Measurements from ENCODE around the gene DFFA. TPM values are rescaled to one million over a fixed set of nuclear protein-coding genes. Genes with fewer than 3 reads are reported as not detected.
A peak's percentile ranks its signal among the peaks of the same experiment; 100 is the strongest.

The DFFA gene
- total and polyA plus RNA-seq, 4 donors: 7.8 to 29.2 (median 18.0) TPM

DNA sequence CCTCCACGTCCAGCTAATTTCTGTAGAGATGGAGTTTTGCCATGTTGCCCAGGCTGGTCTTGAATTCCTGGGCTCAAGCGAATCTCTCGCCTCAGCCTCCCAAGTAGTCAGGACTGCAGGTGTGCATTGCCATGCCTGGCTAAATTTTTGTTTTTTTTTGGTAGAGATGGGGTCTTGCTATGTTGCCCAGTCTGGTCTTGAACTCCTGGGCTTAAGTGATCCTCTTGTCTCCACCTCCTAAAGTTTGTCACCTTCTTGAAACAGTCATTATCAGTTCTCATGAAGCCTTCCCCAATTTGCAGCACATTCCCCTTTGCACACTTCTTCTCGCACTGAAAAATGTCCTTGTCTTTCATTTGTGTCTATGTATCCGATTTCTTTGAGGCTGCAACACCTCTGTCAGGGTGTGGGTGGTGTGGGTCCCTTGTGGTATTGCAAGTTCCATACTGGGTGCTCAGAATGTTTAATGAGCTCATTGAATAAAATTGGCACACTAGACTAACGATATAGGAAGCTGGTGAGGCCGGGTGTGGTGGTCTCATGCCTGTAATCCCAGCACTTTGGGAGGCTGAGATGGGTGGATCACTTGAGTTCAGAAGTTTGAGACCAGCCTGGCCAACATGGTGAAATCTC lies 25.4 kb downstream of the DFFA start:
- H3K36me3 ChIP-seq (ENCODE audit: control insufficient read depth in 1 of 2, insufficient read depth in 2 of 2, low read length in 1 of 2): no peaks in the 10 kb centered on the region
- no peaks in the 10 kb centered on the region for H3K27me3 ChIP-seq (ENCODE audit: control insufficient read depth in 1 of 2, insufficient read depth in 2 of 2, low read length in 1 of 2)
- intact Hi-C loops (cut with DNase I): no loop called here
- H3K27ac ChIP-seq (ENCODE audit: low read depth in 1 of 2, low read length in 2 of 2): no peak overlapping the region
- H3K4me3 ChIP-seq (ENCODE audit: low read length in 2 of 2): no peak overlapping the region
- no peak for ATAC-seq (ENCODE audit: low FRiP score)
- H3K4me1 ChIP-seq (ENCODE audit: control insufficient read depth in 1 of 2, insufficient read depth in 2 of 2, low read length in 2 of 2): no peaks in the 10 kb centered on the region
- WGBS, 2 donors: 96 to 100% methylated on average over 7 of the region's 7 CpGs
- H3K9me3 ChIP-seq (ENCODE audit: control insufficient read depth, low read length): no peaks in the 10 kb centered on the region
- DNase-seq: no peak

DNA sequence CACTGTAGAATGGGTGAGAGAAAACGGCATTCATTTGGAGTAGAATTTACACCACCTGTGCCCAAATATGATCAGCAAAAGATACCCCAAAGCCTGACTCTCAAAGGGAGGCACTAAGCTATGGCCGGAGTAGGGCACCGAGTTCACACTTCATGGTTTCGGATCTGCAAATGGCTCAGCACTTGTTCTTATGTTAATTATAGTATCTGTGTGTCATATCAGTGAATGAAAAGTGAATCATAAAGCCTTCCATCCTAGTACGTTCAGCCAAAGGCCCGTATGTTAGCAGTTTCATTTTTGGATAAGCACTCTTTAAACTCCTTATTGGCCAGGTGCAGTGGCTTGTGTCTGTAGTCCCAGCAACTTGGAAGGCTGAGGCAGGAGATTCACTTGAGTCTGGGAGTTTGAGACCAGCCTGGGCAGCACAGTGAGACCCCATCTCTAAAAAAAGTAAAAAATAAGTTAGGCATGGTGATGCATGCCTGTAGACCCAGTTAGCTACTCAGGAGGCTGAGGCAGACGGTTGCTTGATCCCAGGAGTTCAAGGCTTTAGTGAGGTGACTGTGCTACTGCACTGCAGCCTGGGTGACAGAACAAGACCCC lies 27.4 kb downstream of the DFFA start:
- intact Hi-C loops (cut with DNase I): no loop called here
- Histone ChIP-seq H3K4me1 (ENCODE audit: control insufficient read depth in 1 of 2, insufficient read depth in 2 of 2, low read length in 2 of 2) (no peaks in the 10 kb centered on the region), H3K36me3 (ENCODE audit: control insufficient read depth in 1 of 2, insufficient read depth in 2 of 2, low read length in 1 of 2) (no peaks in the 10 kb centered on the region), H3K27ac (ENCODE audit: low read depth in 1 of 2, low read length in 2 of 2) (no peak overlapping the region), H3K9me3 (ENCODE audit: control insufficient read depth, low read length) (no peaks in the 10 kb centered on the region), H3K4me3 (ENCODE audit: low read length in 2 of 2) (no peak overlapping the region), H3K27me3 (ENCODE audit: control insufficient read depth in 1 of 2, insufficient read depth in 2 of 2, low read length in 1 of 2) (no peaks in the 10 kb centered on the region)
- 89 to 92% methylated on average over 7 of the region's 7 CpGs for WGBS, 2 donors
- no peak for ATAC-seq (ENCODE audit: low FRiP score)
- DNase-seq: no peak

DNA sequence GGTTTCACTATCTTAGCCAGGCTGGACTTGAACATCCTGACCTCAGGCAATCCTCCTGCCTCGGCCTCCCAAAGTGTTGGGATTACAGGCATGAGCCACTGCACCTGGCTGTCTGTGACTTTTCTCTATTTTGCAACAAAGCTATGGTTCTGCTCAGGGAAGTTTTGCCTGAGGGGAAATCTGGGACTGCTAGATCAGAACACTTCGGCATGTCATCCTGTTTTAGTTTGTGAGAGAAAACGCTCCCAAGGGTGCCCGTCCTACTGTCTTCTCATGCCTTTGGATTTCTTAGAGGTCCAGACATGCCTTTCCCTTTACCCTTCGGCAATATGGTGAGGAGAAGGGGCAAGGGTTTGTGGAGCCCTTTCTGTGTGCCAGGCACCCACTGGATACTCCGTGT lies 28.1 kb downstream of the DFFA start:
- ATAC-seq (ENCODE audit: low FRiP score) (no peak), DNase-seq (no peak)
- Histone ChIP-seq H3K4me3 (ENCODE audit: low read length in 2 of 2) (no peak overlapping the region), H3K27ac (ENCODE audit: low read depth in 1 of 2, low read length in 2 of 2) (no peak overlapping the region), H3K4me1 (ENCODE audit: control insufficient read depth in 1 of 2, insufficient read depth in 2 of 2, low read length in 2 of 2) (no peaks in the 10 kb centered on the region), H3K27me3 (ENCODE audit: control insufficient read depth in 1 of 2, insufficient read depth in 2 of 2, low read length in 1 of 2) (no peaks in the 10 kb centered on the region), H3K9me3 (ENCODE audit: control insufficient read depth, low read length) (no peaks in the 10 kb centered on the region), H3K36me3 (ENCODE audit: control insufficient read depth in 1 of 2, insufficient read depth in 2 of 2, low read length in 1 of 2) (no peaks in the 10 kb centered on the region)
- intact Hi-C loops (cut with DNase I): no loop called here
- 93 to 96% methylated on average over 6 of the region's 6 CpGs for WGBS, 2 donors

DNA sequence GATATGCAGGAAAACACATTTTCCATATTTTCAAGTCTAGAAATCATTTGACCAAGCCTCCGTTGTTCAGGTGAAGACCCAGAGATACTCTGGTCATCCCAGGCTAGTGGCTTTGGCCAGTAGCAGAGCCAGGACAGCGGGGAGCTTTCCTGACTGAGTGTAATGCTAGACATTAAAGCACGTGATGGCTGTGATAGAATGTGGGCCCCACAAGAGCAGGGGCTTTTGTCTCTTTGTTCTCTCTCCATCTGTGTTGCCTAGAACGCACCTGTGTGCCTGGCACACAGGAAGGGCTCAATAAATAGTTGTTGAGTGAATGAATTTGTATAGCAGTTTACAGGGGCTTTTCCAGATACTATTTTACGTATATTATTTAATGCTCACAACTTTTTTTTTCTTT lies 31.5 kb downstream of the DFFA start:
- no peaks in the 10 kb centered on the region for H3K9me3 ChIP-seq (ENCODE audit: control insufficient read depth, low read length)
- no peak overlapping the region for H3K4me3 ChIP-seq (ENCODE audit: low read length in 2 of 2)
- H3K4me1 ChIP-seq (ENCODE audit: control insufficient read depth in 1 of 2, insufficient read depth in 2 of 2, low read length in 2 of 2): no peaks in the 10 kb centered on the region
- no peaks in the 10 kb centered on the region for H3K27me3 ChIP-seq (ENCODE audit: control insufficient read depth in 1 of 2, insufficient read depth in 2 of 2, low read length in 1 of 2)
- WGBS, 2 donors: 92 to 97% methylated on average over 5 of the region's 5 CpGs
- no peaks in the 10 kb centered on the region for H3K36me3 ChIP-seq (ENCODE audit: control insufficient read depth in 1 of 2, insufficient read depth in 2 of 2, low read length in 1 of 2)
- ATAC-seq (ENCODE audit: low FRiP score) (no peak), DNase-seq (no peak)
- H3K27ac ChIP-seq (ENCODE audit: low read depth in 1 of 2, low read length in 2 of 2): no peak overlapping the region
- intact Hi-C loops (cut with DNase I): no loop called here

DNA sequence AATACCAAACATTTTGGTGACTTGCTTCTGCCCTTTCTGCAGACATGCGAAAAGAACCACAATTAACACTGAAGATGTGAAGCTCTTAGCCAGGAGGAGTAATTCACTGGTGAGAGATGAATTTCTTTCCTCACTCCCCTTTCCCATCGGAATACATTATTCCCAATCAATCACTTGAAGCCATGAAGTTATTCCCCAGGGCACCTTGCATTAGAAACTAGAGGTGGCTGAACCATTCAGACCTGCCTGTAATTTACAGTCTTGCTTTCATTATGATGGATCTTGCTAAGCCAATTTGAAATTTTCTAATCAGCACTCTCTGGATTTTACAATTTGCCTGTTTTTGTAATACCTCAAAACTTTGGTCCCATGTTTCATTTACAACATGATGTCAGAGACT lies 32.0 kb downstream of the DFFA start:
- no peak overlapping the region for H3K4me3 ChIP-seq (ENCODE audit: low read length in 2 of 2)
- no peaks in the 10 kb centered on the region for H3K27me3 ChIP-seq (ENCODE audit: control insufficient read depth in 1 of 2, insufficient read depth in 2 of 2, low read length in 1 of 2)
- DNase-seq (no peak), ATAC-seq (ENCODE audit: low FRiP score) (no peak)
- 88 to 93% methylated on average over 2 of the region's 2 CpGs for WGBS, 2 donors
- H3K9me3 ChIP-seq (ENCODE audit: control insufficient read depth, low read length): no peaks in the 10 kb centered on the region
- H3K27ac ChIP-seq (ENCODE audit: low read depth in 1 of 2, low read length in 2 of 2): no peak overlapping the region
- intact Hi-C loops (cut with DNase I): no loop called here
- no peaks in the 10 kb centered on the region for H3K36me3 ChIP-seq (ENCODE audit: control insufficient read depth in 1 of 2, insufficient read depth in 2 of 2, low read length in 1 of 2)
- no peaks in the 10 kb centered on the region for H3K4me1 ChIP-seq (ENCODE audit: control insufficient read depth in 1 of 2, insufficient read depth in 2 of 2, low read length in 2 of 2)

DNA sequence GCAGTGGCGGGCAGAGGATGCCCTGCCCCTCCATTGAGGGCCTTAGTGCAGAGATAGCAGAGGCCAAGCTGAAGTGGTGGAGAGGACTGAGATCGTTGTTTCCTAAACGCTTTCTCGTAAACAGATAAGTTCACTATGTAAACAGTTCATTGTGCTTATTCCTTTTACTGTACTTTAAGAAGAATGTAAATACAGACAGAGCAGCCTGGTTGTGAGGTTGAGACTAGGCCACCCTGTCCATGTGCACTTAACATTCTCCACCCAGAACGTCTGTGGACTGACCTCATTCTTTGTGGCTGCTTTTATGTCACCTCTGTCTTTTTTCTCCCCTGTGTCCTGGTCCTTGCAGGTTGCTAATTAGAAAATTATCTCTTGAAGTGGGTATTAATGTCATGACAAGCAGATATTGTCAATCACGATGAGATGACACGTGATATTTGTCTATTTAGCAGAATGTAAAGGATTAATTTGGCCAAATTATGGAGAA lies 33.6 kb downstream of the DFFA start:
- no peaks in the 10 kb centered on the region for H3K27me3 ChIP-seq (ENCODE audit: control insufficient read depth in 1 of 2, insufficient read depth in 2 of 2, low read length in 1 of 2)
- no peak overlapping the region for H3K27ac ChIP-seq (ENCODE audit: low read depth in 1 of 2, low read length in 2 of 2)
- no peaks in the 10 kb centered on the region for H3K36me3 ChIP-seq (ENCODE audit: control insufficient read depth in 1 of 2, insufficient read depth in 2 of 2, low read length in 1 of 2)
- intact Hi-C loops (cut with DNase I): no loop called here
- 81 to 82% methylated on average over 7 of the region's 7 CpGs for WGBS, 2 donors
- H3K9me3 ChIP-seq (ENCODE audit: control insufficient read depth, low read length): no peaks in the 10 kb centered on the region
- no peaks in the 10 kb centered on the region for H3K4me1 ChIP-seq (ENCODE audit: control insufficient read depth in 1 of 2, insufficient read depth in 2 of 2, low read length in 2 of 2)
- no peak for ATAC-seq (ENCODE audit: low FRiP score)
- no peak overlapping the region for H3K4me3 ChIP-seq (ENCODE audit: low read length in 2 of 2)
- DNase-seq: no peak

DNA sequence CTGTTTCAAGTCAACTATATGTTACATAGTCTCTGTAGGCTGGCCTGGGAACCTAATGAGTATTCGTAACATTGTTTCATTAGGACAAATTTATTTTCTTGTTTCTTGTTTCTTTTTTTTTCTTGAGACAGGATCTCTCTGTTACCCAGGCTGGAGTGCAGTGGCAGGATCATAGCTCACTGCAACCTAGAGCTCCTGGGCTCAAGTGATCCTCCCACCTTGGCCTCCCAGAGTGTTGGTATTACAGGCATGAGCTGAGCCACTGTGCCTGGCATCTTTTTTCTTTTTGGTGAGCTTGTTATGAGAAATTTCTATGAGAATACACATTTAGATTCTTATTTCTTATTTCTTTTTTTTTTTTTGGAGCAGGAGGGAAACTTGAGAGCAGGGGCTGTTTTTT lies 35.3 kb downstream of the DFFA start:
- intact Hi-C loops (cut with DNase I): no loop called here
- ATAC-seq (ENCODE audit: low FRiP score): no peak
- Histone ChIP-seq H3K4me3 (ENCODE audit: low read length in 2 of 2) (no peak overlapping the region), H3K9me3 (ENCODE audit: control insufficient read depth, low read length) (no peaks in the 10 kb centered on the region), H3K27ac (ENCODE audit: low read depth in 1 of 2, low read length in 2 of 2) (no peak overlapping the region), H3K4me1 (ENCODE audit: control insufficient read depth in 1 of 2, insufficient read depth in 2 of 2, low read length in 2 of 2) (no peaks in the 10 kb centered on the region), H3K27me3 (ENCODE audit: control insufficient read depth in 1 of 2, insufficient read depth in 2 of 2, low read length in 1 of 2) (no peaks in the 10 kb centered on the region), H3K36me3 (ENCODE audit: control insufficient read depth in 1 of 2, insufficient read depth in 2 of 2, low read length in 1 of 2) (no peaks in the 10 kb centered on the region)
- WGBS, 2 donors: 91 to 93% methylated on average over 1 of the region's 1 CpG
- peak in 1 of 2 donors; percentile 13 for DNase-seq

DNA sequence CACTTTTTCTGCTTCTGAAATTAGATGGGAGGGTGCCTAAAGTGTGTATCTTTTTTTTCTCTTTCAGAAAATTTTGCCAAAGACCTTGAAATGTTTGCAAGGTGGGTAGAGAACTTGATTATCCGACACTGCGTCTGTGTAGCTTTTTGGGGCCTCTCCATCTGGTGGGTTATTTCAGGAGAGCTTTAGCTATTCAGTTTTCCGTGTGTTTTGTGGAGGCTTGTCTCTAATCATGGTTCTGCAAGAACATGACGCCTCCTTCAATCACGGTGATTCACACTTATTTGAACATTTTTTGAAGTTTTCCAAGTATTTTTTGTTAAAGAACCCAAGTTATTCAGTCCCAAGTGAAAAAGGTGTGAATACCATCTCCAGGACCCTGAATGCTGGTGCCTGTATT lies 37.7 kb downstream of the DFFA start:
- Histone ChIP-seq H3K27ac (ENCODE audit: low read depth in 1 of 2, low read length in 2 of 2) (no peak overlapping the region), H3K27me3 (ENCODE audit: control insufficient read depth in 1 of 2, insufficient read depth in 2 of 2, low read length in 1 of 2) (no peaks in the 10 kb centered on the region), H3K4me3 (ENCODE audit: low read length in 2 of 2) (no peak overlapping the region), H3K9me3 (ENCODE audit: control insufficient read depth, low read length) (no peaks in the 10 kb centered on the region), H3K36me3 (ENCODE audit: control insufficient read depth in 1 of 2, insufficient read depth in 2 of 2, low read length in 1 of 2) (no peaks in the 10 kb centered on the region), H3K4me1 (ENCODE audit: control insufficient read depth in 1 of 2, insufficient read depth in 2 of 2, low read length in 2 of 2) (no peaks in the 10 kb centered on the region)
- WGBS, 2 donors: 86 to 90% methylated on average over 5 of the region's 5 CpGs
- intact Hi-C loops (cut with DNase I): loop anchor here (5.0 kb wide), 2 partner anchors 38 to 58 kb away; partner anchors contain the start of genes DFFA (in 1 of the 2) and PEX14 (in 1 of the 2)
- ATAC-seq (ENCODE audit: low FRiP score): no peak
- no peak for DNase-seq

DNA sequence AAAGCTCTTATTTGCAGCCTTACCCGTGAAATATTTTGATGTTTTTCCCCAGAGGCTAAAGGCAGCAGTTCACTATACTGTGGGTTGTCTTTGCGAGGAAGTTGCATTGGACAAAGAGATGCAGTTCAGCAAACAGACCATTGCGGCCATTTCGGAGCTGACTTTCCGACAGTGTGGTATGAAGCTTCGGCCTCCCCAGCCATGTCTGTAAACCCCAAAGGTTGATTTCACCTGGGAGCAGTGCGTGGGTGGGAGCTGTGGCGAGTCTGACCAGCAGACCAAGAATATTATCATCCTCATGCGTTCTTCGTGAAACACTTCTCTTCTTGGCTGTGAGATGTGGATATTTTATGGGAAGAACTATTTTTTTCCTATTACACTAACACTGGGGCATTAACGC lies 38.5 kb downstream of the DFFA start:
- WGBS, 2 donors: 88 to 89% methylated on average over 11 of the region's 11 CpGs
- intact Hi-C loops (cut with DNase I): loop anchor here (5.0 kb wide), 2 partner anchors 39 to 59 kb away; partner anchors contain the start of genes DFFA (in 1 of the 2) and PEX14 (in 1 of the 2)
- ATAC-seq (ENCODE audit: low FRiP score) (no peak), DNase-seq (no peak)
- H3K27ac ChIP-seq (ENCODE audit: low read depth in 1 of 2, low read length in 2 of 2): no peak overlapping the region
- H3K4me3 ChIP-seq (ENCODE audit: low read length in 2 of 2): no peak overlapping the region
- H3K9me3 ChIP-seq (ENCODE audit: control insufficient read depth, low read length): no peaks in the 10 kb centered on the region
- no peaks in the 10 kb centered on the region for H3K36me3 ChIP-seq (ENCODE audit: control insufficient read depth in 1 of 2, insufficient read depth in 2 of 2, low read length in 1 of 2)
- H3K4me1 ChIP-seq (ENCODE audit: control insufficient read depth in 1 of 2, insufficient read depth in 2 of 2, low read length in 2 of 2): no peaks in the 10 kb centered on the region
- H3K27me3 ChIP-seq (ENCODE audit: control insufficient read depth in 1 of 2, insufficient read depth in 2 of 2, low read length in 1 of 2): no peaks in the 10 kb centered on the region
